IMR-90 (cell line): ENCODE data around the gene NSUN4.
"Not testable (repeated sequence)": the region's sequence is repeated elsewhere in the genome, so short reads cannot be mapped to it uniquely, and the experiment has no call there.

Experiments used
- BHLHE40 ChIP-seq: fragments of 150-350 bp; IDR thresholded peaks from 2 replicates; pipeline ENCODE4 v1.6.1; 2016; ENCODE audit warnings: mild to moderate bottlenecking, low read depth, low read length
- CEBPB ChIP-seq: IDR thresholded peaks from 2 replicates; pipeline ENCODE4 v1.6.1; 2012; ENCODE audit warnings: low read depth, low read length, improper control_type of control experiment
- FOS ChIP-seq: fragments of 150-350 bp; IDR thresholded peaks from 2 replicates; pipeline ENCODE4 v1.6.1; 2016; ENCODE audit warnings: low read depth, low read length
- MAFK ChIP-seq: IDR thresholded peaks from 2 replicates; pipeline ENCODE4 v1.6.1; 2012; ENCODE audit warnings: low read depth, low read length, improper control_type of control experiment
- POLR2A ChIP-seq: IDR thresholded peaks from 2 replicates; pipeline ENCODE4 v1.6.1; 2012; ENCODE audit warnings: mild to moderate bottlenecking, low read depth, low read length
- RAD21 ChIP-seq: IDR thresholded peaks from 2 replicates; pipeline ENCODE4 v1.6.1; 2012; ENCODE audit warnings: low read length, improper control_type of control experiment
- RCOR1 ChIP-seq: IDR thresholded peaks from 2 replicates; pipeline ENCODE4 v1.6.1; 2012; ENCODE audit warnings: mild to moderate bottlenecking, low read length, improper control_type of control experiment; ENCODE audit not compliant: insufficient replicate concordance
- RFX5 ChIP-seq: IDR thresholded peaks from 2 replicates; pipeline ENCODE4 v1.8.0; 2012; ENCODE audit warnings: low read depth, mild to moderate bottlenecking, low read length, moderate library complexity
- TF ChIP-seq, protein P1 (sequence below): conservative IDR thresholded peaks from 2 replicates; pipeline ENCODE4 v1.5.1; 2012; ENCODE audit warnings: mild to moderate bottlenecking, low read depth, low read length, improper control_type of control experiment
- TF ChIP-seq, protein P2 (sequence below): fragments of 150-350 bp; IDR thresholded peaks from 2 replicates; pipeline ENCODE4 v1.6.1; 2017; ENCODE audit warnings: mild to moderate bottlenecking, antibody characterized with exemption, low read length, low read depth
- TF ChIP-seq, protein P3 (sequence below): fragments of 150-350 bp; IDR thresholded peaks from 2 replicates; pipeline ENCODE4 v1.6.1; 2016; ENCODE audit warnings: low read depth, mild to moderate bottlenecking, low read length, moderate library complexity, borderline replicate concordance

DNA sequence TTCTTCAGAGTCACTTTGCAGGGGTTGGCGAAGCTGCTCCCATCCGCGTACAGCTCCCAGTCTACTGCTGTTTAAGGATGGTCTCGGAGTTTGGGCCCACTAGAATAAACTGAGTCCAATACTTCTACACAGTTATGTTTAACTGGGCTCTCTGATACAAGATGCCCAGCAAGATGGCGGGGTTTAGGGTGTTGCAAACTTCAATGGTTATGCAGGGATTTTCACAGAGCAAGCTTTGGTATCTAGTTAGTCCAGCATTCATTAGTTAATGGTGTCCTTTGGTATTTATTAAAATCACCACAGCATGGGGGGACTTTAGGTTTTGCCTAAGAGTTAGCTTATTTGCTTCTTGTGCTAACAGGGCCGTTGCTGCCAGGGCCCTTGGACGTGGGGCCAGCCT is 12.4 kb upstream of the NSUN4 start:
- TF ChIP-seq, protein P1, sequence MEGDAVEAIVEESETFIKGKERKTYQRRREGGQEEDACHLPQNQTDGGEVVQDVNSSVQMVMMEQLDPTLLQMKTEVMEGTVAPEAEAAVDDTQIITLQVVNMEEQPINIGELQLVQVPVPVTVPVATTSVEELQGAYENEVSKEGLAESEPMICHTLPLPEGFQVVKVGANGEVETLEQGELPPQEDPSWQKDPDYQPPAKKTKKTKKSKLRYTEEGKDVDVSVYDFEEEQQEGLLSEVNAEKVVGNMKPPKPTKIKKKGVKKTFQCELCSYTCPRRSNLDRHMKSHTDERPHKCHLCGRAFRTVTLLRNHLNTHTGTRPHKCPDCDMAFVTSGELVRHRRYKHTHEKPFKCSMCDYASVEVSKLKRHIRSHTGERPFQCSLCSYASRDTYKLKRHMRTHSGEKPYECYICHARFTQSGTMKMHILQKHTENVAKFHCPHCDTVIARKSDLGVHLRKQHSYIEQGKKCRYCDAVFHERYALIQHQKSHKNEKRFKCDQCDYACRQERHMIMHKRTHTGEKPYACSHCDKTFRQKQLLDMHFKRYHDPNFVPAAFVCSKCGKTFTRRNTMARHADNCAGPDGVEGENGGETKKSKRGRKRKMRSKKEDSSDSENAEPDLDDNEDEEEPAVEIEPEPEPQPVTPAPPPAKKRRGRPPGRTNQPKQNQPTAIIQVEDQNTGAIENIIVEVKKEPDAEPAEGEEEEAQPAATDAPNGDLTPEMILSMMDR = not testable (repeated sequence)
- not testable (repeated sequence) for TF ChIP-seq POLR2A, RCOR1, RAD21, RFX5, BHLHE40, CEBPB, FOS, MAFK
- TF ChIP-seq, protein P2, sequence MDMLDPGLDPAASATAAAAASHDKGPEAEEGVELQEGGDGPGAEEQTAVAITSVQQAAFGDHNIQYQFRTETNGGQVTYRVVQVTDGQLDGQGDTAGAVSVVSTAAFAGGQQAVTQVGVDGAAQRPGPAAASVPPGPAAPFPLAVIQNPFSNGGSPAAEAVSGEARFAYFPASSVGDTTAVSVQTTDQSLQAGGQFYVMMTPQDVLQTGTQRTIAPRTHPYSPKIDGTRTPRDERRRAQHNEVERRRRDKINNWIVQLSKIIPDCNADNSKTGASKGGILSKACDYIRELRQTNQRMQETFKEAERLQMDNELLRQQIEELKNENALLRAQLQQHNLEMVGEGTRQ = not testable (repeated sequence)
- TF ChIP-seq, protein P3, sequence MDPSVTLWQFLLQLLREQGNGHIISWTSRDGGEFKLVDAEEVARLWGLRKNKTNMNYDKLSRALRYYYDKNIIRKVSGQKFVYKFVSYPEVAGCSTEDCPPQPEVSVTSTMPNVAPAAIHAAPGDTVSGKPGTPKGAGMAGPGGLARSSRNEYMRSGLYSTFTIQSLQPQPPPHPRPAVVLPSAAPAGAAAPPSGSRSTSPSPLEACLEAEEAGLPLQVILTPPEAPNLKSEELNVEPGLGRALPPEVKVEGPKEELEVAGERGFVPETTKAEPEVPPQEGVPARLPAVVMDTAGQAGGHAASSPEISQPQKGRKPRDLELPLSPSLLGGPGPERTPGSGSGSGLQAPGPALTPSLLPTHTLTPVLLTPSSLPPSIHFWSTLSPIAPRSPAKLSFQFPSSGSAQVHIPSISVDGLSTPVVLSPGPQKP = not testable (repeated sequence)
